ENCODE results near the gene CCL22. TPM values are rescaled to one million over a fixed set of nuclear protein-coding genes. Genes with fewer than 3 reads are reported as not detected.
"Not testable (repeated sequence)": the region's sequence is repeated elsewhere in the genome, so short reads cannot be mapped to it uniquely, and the experiment has no call there.

The CCL22 gene, protein sequence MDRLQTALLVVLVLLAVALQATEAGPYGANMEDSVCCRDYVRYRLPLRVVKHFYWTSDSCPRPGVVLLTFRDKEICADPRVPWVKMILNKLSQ
- polyA plus RNA-seq (ENCODE audit: insufficient read length in 4 of 4): under 1 TPM in 3 of 4 donors, not detected in 1; 0.06 to 0.16 (median 0.12) TPM

GRCh38 chr16:57358527-57359095 lies at the start of gene CCL22:
TSS of gene CCL22 (plus strand) at chr16:57358783. CDS start at chr16:57358817, 34 bp downstream.
- DNase-seq (ENCODE audit: low read depth in 4 of 4, low spot score in 3 of 4): no peak

DNA sequence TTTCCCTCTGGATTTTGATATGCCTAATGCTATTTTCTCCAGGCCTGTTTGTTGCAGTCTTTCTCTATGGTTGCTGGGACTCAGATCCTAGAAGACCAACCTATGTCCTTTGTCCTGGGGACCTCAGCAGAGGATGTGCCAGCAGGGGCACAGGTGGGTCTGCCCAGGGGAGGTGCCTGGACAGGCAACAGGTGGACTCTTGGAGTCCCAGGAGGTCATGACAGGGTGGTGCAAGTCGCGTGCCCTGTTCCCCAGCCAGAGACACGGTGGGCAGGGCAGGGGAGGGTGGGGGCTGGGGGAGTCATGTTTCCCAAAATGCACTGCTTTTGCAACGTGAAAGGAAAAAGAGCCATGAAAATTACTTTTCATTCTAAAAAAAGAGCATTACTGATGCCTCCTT lies 47.8 kb upstream of the CCL22 start:
- DNase-seq (ENCODE audit: low read depth in 4 of 4, low spot score in 3 of 4): no peak

- DNase-seq (ENCODE audit: low read depth in 4 of 4, low spot score in 3 of 4): no peak
Observed at GRCh38 chr16:57313509-57313908, 45.1 kb upstream of the CCL22 start.

- no peak for DNase-seq (ENCODE audit: low read depth in 4 of 4, low spot score in 3 of 4)
Observed at GRCh38 chr16:57314161-57314785, 44.3 kb upstream of the CCL22 start.

GRCh38 chr16:57315416-57315815 lies 43.2 kb upstream of the CCL22 start:
- DNase-seq (ENCODE audit: low read depth in 4 of 4, low spot score in 3 of 4): no peak

DNA sequence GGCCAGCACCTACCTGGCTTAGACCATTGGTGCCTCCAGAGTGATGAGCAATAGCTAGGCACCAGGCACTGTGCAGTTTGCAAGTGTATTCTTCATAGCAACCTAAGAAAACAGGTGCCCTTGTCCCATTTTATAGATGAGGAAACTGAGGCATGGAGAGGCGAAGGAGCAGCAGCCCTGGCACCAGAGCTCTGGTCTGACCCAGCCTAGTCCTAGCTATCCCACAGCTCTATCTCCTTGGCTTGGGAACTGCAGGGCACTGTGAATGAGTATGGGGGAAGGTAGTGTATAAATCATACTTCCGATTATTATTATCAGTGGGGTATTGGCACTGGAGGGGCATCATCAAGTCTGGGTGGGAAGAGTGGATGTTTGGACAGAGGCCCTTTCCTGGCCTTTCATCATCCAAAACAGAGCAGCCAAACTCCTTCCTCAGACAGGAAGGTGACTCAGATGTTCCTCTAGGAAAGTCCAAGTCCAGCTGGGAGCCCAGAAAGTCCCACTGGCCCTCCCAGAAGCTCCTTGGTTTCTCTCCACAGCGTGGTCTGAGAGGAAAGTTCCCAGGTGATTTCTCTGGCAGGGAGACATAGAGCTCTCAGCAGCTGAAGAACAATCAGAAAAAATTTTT lies 42.1 kb upstream of the CCL22 start:
- no peak for DNase-seq (ENCODE audit: low read depth in 4 of 4, low spot score in 3 of 4)

GRCh38 chr16:57318240-57318970 lies 40.2 kb upstream of the CCL22 start:
- no peak for DNase-seq (ENCODE audit: low read depth in 4 of 4, low spot score in 3 of 4)

- DNase-seq (ENCODE audit: low read depth in 4 of 4, low spot score in 3 of 4): no peak
Observed at GRCh38 chr16:57319646-57320045, 38.9 kb upstream of the CCL22 start.

DNA sequence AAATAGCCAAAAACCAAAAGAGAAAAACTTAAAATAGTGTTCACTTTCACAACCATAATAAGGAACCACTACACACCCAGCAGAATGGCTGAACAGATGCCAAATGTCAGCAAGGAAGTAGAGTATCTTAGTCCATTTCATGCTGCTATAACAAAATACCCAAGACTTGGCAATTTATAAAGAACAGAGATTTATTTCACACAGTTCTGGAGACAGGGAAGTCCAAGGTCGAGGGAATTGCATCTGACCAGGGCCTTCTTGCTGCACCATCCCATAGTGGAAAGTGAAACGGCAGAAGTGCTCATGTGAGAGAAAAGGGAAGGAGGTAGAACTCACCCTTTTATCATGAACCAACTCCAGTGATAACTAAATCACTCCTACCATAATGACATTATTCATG lies 33.8 kb upstream of the CCL22 start:
- DNase-seq (ENCODE audit: low read depth in 4 of 4, low spot score in 3 of 4): no peak

GRCh38 chr16:57325458-57325857 lies 33.1 kb upstream of the CCL22 start:
- DNase-seq (ENCODE audit: low read depth in 4 of 4, low spot score in 3 of 4): no peak

GRCh38 chr16:57329718-57330327 lies 28.8 kb upstream of the CCL22 start:
- no peak for DNase-seq (ENCODE audit: low read depth in 4 of 4, low spot score in 3 of 4)

- DNase-seq (ENCODE audit: low read depth in 4 of 4, low spot score in 3 of 4): no peak
Observed at GRCh38 chr16:57331355-57331754, 27.2 kb upstream of the CCL22 start.

DNA sequence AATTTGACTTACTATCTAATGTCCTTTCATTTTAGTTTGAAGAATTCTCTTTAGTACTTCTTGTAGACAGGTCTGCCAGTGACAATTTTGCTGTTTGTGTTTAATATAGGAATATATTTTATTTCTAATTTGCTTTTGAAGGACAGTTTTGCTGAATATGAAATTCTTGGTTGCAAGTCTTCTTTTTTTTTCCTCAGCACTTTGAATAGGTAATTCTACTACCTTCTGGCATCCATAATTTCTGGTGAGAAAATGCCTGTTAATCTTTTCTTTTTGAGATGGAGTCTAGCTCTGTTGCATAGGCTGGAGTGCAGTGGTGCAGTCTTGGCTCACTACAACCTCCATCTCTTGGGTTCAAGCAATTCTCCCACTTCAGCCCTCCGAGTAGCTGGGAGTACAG lies 25.2 kb upstream of the CCL22 start:
- no peak for DNase-seq (ENCODE audit: low read depth in 4 of 4, low spot score in 3 of 4)

- DNase-seq (ENCODE audit: low read depth in 4 of 4, low spot score in 3 of 4): no peak
Observed at GRCh38 chr16:57335366-57335765, 23.2 kb upstream of the CCL22 start.

GRCh38 chr16:57341062-57341440 lies 17.5 kb upstream of the CCL22 start:
- DNase-seq (ENCODE audit: low read depth in 4 of 4, low spot score in 3 of 4): no peak

GRCh38 chr16:57341441-57342303 lies 16.9 kb upstream of the CCL22 start:
- DNase-seq (ENCODE audit: low read depth in 4 of 4, low spot score in 3 of 4): no peak

DNA sequence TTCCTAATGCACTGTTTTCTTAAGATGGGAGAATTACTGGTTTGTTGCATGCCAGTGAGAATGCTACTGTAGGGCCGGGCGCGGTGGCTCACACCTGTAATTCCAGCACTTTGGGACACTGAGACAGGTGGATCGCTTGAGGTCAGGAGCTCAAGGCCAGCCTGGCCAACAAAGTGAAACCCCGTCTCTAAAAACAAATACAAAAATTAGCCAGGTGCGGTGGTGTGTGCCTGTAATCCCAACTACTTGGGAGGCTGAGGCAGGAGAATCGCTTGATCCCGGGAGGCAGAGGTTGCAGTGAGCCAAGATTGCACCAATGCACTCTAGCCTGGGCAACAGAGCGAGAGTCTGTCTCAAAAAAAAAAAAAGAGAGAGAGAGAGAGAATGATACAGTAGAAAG lies 16.0 kb upstream of the CCL22 start:
- DNase-seq (ENCODE audit: low read depth in 4 of 4, low spot score in 3 of 4): not testable (repeated sequence)

DNA sequence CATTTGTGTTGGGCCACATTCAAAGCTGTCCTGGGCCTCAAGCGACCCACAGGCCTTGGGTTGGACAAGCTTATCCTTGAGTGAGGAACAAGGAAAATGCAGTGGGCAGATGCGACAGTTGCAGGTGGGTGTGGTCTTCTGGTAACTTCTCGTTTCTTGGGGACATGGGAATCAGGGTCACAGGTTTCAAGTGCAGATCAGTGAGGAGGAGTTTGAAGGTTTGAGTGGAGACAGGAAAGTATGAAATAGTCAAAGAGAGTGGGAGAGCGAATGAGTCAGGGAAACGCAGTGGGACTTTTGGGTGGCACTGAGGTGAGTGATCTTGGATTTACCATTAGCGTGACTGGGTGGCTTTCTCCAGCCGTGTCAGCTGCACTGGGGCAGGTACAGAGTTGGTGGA lies 15.4 kb upstream of the CCL22 start:
- no peak for DNase-seq (ENCODE audit: low read depth in 4 of 4, low spot score in 3 of 4)

DNA sequence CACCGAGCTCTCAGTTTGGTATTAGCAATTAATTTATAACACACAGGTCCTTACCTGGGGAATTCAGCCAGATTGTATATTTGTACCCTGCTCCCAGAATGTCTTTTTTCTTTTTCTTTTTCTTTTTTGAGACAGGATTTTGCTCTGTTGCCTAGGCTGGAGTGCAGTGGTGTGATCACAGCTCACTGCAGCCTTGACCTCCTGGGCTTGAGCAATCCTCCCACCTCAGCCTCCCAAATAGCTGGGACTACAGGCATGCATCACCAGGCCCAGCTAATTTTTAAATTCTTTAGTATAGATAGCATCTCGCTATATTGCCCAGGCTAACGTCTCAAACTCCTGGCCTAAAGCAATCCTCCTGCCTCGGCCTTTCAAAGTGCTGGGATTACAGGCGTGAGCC lies 14.5 kb upstream of the CCL22 start:
- not testable (repeated sequence) for DNase-seq (ENCODE audit: low read depth in 4 of 4, low spot score in 3 of 4)

DNA sequence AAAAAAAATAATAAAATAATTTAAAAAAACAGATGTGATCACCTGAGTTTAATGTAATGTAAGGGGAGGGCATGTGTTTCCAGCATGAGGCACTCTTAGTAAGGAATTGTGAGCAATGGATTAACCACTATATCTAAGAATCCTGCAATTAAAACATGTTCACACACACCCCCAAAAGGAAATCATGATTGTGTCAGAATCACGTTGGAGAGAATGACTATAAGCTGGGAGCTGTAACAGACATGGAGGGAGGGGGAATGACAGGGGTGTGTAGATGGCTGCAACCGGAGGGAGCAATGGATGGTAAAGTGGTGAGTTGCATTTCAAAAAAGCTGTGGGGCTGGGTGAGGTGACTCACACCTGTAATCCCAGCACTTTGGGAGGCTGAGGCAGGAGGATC lies 13.6 kb upstream of the CCL22 start:
- DNase-seq (ENCODE audit: low read depth in 4 of 4, low spot score in 3 of 4): no peak

All from right renal pelvis (tissue), 4 donors.